ENCODE results near the gene TMEM151B.
"Not testable (repeated sequence)": the region's sequence is repeated elsewhere in the genome, so short reads cannot be mapped to it uniquely, and the experiment has no call there.

The TMEM151B gene

GRCh38 chr6:44327760-44328159 is 57.5 kb downstream of the TMEM151B start:
- Histone ChIP-seq H3K27me3 (ENCODE audit: control insufficient read depth, insufficient read depth, low read length) (no peaks in the 10 kb centered on the region), H3K36me3 (ENCODE audit: control insufficient read depth, insufficient read depth, low read length) (no peaks in the 10 kb centered on the region), H3K9me3 (ENCODE audit: control insufficient read depth, insufficient read depth, low read length) (no peaks in the 10 kb centered on the region), H3K4me3 (ENCODE audit: low read depth, low read length) (no peak overlapping the region), H3K9ac (ENCODE audit: low read depth, low read length) (no peak overlapping the region), H3K4me1 (ENCODE audit: control insufficient read depth, insufficient read depth, low read length) (peaks cover 14% of the 10 kb centered on the region)

GRCh38 chr6:44328203-44328602 is 58.0 kb downstream of the TMEM151B start:
- not testable (repeated sequence) for H3K27me3 ChIP-seq (ENCODE audit: control insufficient read depth, insufficient read depth, low read length); H3K9me3 ChIP-seq (ENCODE audit: control insufficient read depth, insufficient read depth, low read length); H3K36me3 ChIP-seq (ENCODE audit: control insufficient read depth, insufficient read depth, low read length); H3K9ac ChIP-seq (ENCODE audit: low read depth, low read length); H3K4me3 ChIP-seq (ENCODE audit: low read depth, low read length)
- peaks cover 14% of the 10 kb centered on the region for H3K4me1 ChIP-seq (ENCODE audit: control insufficient read depth, insufficient read depth, low read length)

GRCh38 chr6:44329858-44330257 is 59.6 kb downstream of the TMEM151B start:
- H3K27me3 ChIP-seq (ENCODE audit: control insufficient read depth, insufficient read depth, low read length), result no peaks in the 10 kb centered on the region

GRCh38 chr6:44332585-44332984 is 62.3 kb downstream of the TMEM151B start:
- Histone ChIP-seq H3K27me3 (ENCODE audit: control insufficient read depth, insufficient read depth, low read length) (no peaks in the 10 kb centered on the region), H3K36me3 (ENCODE audit: control insufficient read depth, insufficient read depth, low read length) (no peaks in the 10 kb centered on the region), H3K9ac (ENCODE audit: low read depth, low read length) (no peak overlapping the region), H3K4me1 (ENCODE audit: control insufficient read depth, insufficient read depth, low read length) (peaks cover 23% of the 10 kb centered on the region), H3K4me3 (ENCODE audit: low read depth, low read length) (no peak overlapping the region), H3K9me3 (ENCODE audit: control insufficient read depth, insufficient read depth, low read length) (no peaks in the 10 kb centered on the region)

More at GRCh38 chr6:44329858-44330257, 59.6 kb downstream of the TMEM151B start:
- Histone ChIP-seq H3K36me3 (ENCODE audit: control insufficient read depth, insufficient read depth, low read length) (no peaks in the 10 kb centered on the region), H3K4me3 (ENCODE audit: low read depth, low read length) (no peak overlapping the region), H3K9ac (ENCODE audit: low read depth, low read length) (no peak overlapping the region), H3K4me1 (ENCODE audit: control insufficient read depth, insufficient read depth, low read length) (peaks cover 14% of the 10 kb centered on the region), H3K9me3 (ENCODE audit: control insufficient read depth, insufficient read depth, low read length) (no peaks in the 10 kb centered on the region)

- H3K4me3 ChIP-seq (ENCODE audit: low read depth, low read length), result no peak overlapping the region
- no peaks in the 10 kb centered on the region for H3K9me3 ChIP-seq (ENCODE audit: control insufficient read depth, insufficient read depth, low read length)
- H3K36me3 ChIP-seq (ENCODE audit: control insufficient read depth, insufficient read depth, low read length), result no peaks in the 10 kb centered on the region
- peaks cover 17% of the 10 kb centered on the region for H3K4me1 ChIP-seq (ENCODE audit: control insufficient read depth, insufficient read depth, low read length)
- no peak overlapping the region for H3K9ac ChIP-seq (ENCODE audit: low read depth, low read length)
- H3K27me3 ChIP-seq (ENCODE audit: control insufficient read depth, insufficient read depth, low read length), result no peaks in the 10 kb centered on the region
These were observed 63.1 kb downstream of the TMEM151B start for GRCh38 chr6:44333273-44333919.

- H3K4me1 ChIP-seq (ENCODE audit: control insufficient read depth, insufficient read depth, low read length), result peaks cover 20% of the 10 kb centered on the region
These were observed 63.7 kb downstream of the TMEM151B start for GRCh38 chr6:44333942-44334341.

GRCh38 chr6:44335631-44336030 is 65.4 kb downstream of the TMEM151B start:
- Histone ChIP-seq H3K9me3 (ENCODE audit: control insufficient read depth, insufficient read depth, low read length) (no peaks in the 10 kb centered on the region), H3K36me3 (ENCODE audit: control insufficient read depth, insufficient read depth, low read length) (no peaks in the 10 kb centered on the region), H3K4me1 (ENCODE audit: control insufficient read depth, insufficient read depth, low read length) (peaks cover 21% of the 10 kb centered on the region), H3K9ac (ENCODE audit: low read depth, low read length) (no peak overlapping the region), H3K27me3 (ENCODE audit: control insufficient read depth, insufficient read depth, low read length) (no peaks in the 10 kb centered on the region), H3K4me3 (ENCODE audit: low read depth, low read length) (no peak overlapping the region)

More at GRCh38 chr6:44333942-44334341, 63.7 kb downstream of the TMEM151B start:
- Histone ChIP-seq H3K4me3 (ENCODE audit: low read depth, low read length) (no peak overlapping the region), H3K9me3 (ENCODE audit: control insufficient read depth, insufficient read depth, low read length) (no peaks in the 10 kb centered on the region), H3K36me3 (ENCODE audit: control insufficient read depth, insufficient read depth, low read length) (no peaks in the 10 kb centered on the region), H3K27me3 (ENCODE audit: control insufficient read depth, insufficient read depth, low read length) (no peaks in the 10 kb centered on the region), H3K9ac (ENCODE audit: low read depth, low read length) (no peak overlapping the region)

GRCh38 chr6:44338228-44339122 is 68.2 kb downstream of the TMEM151B start:
- Histone ChIP-seq H3K4me3 (ENCODE audit: low read depth, low read length) (no peak overlapping the region), H3K9ac (ENCODE audit: low read depth, low read length) (no peak overlapping the region), H3K27me3 (ENCODE audit: control insufficient read depth, insufficient read depth, low read length) (peaks cover 15% of the 10 kb centered on the region), H3K9me3 (ENCODE audit: control insufficient read depth, insufficient read depth, low read length) (no peaks in the 10 kb centered on the region), H3K36me3 (ENCODE audit: control insufficient read depth, insufficient read depth, low read length) (no peaks in the 10 kb centered on the region), H3K4me1 (ENCODE audit: control insufficient read depth, insufficient read depth, low read length) (peaks cover 21% of the 10 kb centered on the region)

GRCh38 chr6:44339301-44339700 is 69.1 kb downstream of the TMEM151B start:
- no peak overlapping the region for H3K9ac ChIP-seq (ENCODE audit: low read depth, low read length)

GRCh38 chr6:44339763-44340625 is 69.7 kb downstream of the TMEM151B start:
- Histone ChIP-seq H3K4me1 (ENCODE audit: control insufficient read depth, insufficient read depth, low read length) (peaks cover 21% of the 10 kb centered on the region), H3K27me3 (ENCODE audit: control insufficient read depth, insufficient read depth, low read length) (peaks cover 21% of the 10 kb centered on the region), H3K4me3 (ENCODE audit: low read depth, low read length) (no peak overlapping the region), H3K9ac (ENCODE audit: low read depth, low read length) (no peak overlapping the region), H3K9me3 (ENCODE audit: control insufficient read depth, insufficient read depth, low read length) (no peaks in the 10 kb centered on the region), H3K36me3 (ENCODE audit: control insufficient read depth, insufficient read depth, low read length) (no peaks in the 10 kb centered on the region)

More at GRCh38 chr6:44339301-44339700, 69.1 kb downstream of the TMEM151B start:
- Histone ChIP-seq H3K4me1 (ENCODE audit: control insufficient read depth, insufficient read depth, low read length) (peaks cover 21% of the 10 kb centered on the region), H3K36me3 (ENCODE audit: control insufficient read depth, insufficient read depth, low read length) (no peaks in the 10 kb centered on the region), H3K4me3 (ENCODE audit: low read depth, low read length) (no peak overlapping the region), H3K27me3 (ENCODE audit: control insufficient read depth, insufficient read depth, low read length) (peaks cover 21% of the 10 kb centered on the region), H3K9me3 (ENCODE audit: control insufficient read depth, insufficient read depth, low read length) (no peaks in the 10 kb centered on the region)

GRCh38 chr6:44341095-44341890 is 71.0 kb downstream of the TMEM151B start:
- H3K9me3 ChIP-seq (ENCODE audit: control insufficient read depth, insufficient read depth, low read length), result no peaks in the 10 kb centered on the region
- peaks cover 21% of the 10 kb centered on the region for H3K27me3 ChIP-seq (ENCODE audit: control insufficient read depth, insufficient read depth, low read length)
- H3K4me3 ChIP-seq (ENCODE audit: low read depth, low read length), result no peak overlapping the region
- H3K4me1 ChIP-seq (ENCODE audit: control insufficient read depth, insufficient read depth, low read length), result peaks cover 11% of the 10 kb centered on the region
- no peaks in the 10 kb centered on the region for H3K36me3 ChIP-seq (ENCODE audit: control insufficient read depth, insufficient read depth, low read length)
- no peak overlapping the region for H3K9ac ChIP-seq (ENCODE audit: low read depth, low read length)

All from iPS-15b (cell line).